ENCODE measurements around the gene PDZD2.

- no peak for TF ChIP-seq CTCF (IDR thresholded peaks at IDR 0.05; ENCODE audit: insufficient read depth, low read length)
- no peak for TF ChIP-seq GABPA (IDR thresholded peaks at IDR 0.05; ENCODE audit: low read depth)
Measured at GRCh38 chr5:31757806-31758205, 118.9 kb downstream of the PDZD2 start.

Data from HL-60 (cell line).